Measurements from ENCODE around the gene ZSWIM4.

The ZSWIM4 gene

GRCh38 chr19:13873834-13874515, 78.7 kb downstream of the ZSWIM4 start:
- Histone ChIP-seq H3K9me2 (replicated peaks; ENCODE audit: control insufficient read depth, low read length) (no peaks in the 10 kb centered on the region), H3K4me3 (ENCODE audit: low read length) (no peak overlapping the region), H3K79me2 (ENCODE audit: control insufficient read depth, low read length) (no peaks in the 10 kb centered on the region), H4K20me1 (ENCODE audit: control insufficient read depth, insufficient read depth, low read depth, low read length) (no peaks in the 10 kb centered on the region), H3K4me1 (ENCODE audit: control insufficient read depth, low read length) (peaks cover 35% of the 10 kb centered on the region), H3K27ac (ENCODE audit: low read depth, low read length) (no peak overlapping the region), H3K9me3 (ENCODE audit: control insufficient read depth, insufficient read depth, low read length) (no peaks in the 10 kb centered on the region), H3K4me2 (ENCODE audit: low read length) (no peak overlapping the region), H3K27me3 (ENCODE audit: control insufficient read depth, low read length) (no peaks in the 10 kb centered on the region), H3F3A (ENCODE audit: control insufficient read depth, insufficient read depth) (no peaks in the 10 kb centered on the region), H3K36me3 (ENCODE audit: control insufficient read depth, low read length) (no peaks in the 10 kb centered on the region)
- TF ChIP-seq EZH2phosphoT487 (IDR thresholded peaks at IDR 0.05; ENCODE audit: borderline replicate concordance, low read length), result no peak
- no peak for TF ChIP-seq CTCF (IDR thresholded peaks at IDR 0.05; ENCODE audit: low read depth, low read length, poor library complexity, severe bottlenecking)

- H3K4me3 ChIP-seq (ENCODE audit: low read length), result no peak overlapping the region
- peaks cover 28% of the 10 kb centered on the region for H3K4me1 ChIP-seq (ENCODE audit: control insufficient read depth, low read length)
- H3K79me2 ChIP-seq (ENCODE audit: control insufficient read depth, low read length), result no peaks in the 10 kb centered on the region
- no peaks in the 10 kb centered on the region for H3F3A ChIP-seq (ENCODE audit: control insufficient read depth, insufficient read depth)
- no peaks in the 10 kb centered on the region for H3K9me3 ChIP-seq (ENCODE audit: control insufficient read depth, insufficient read depth, low read length)
- H3K9me2 ChIP-seq (replicated peaks; ENCODE audit: control insufficient read depth, low read length), result no peaks in the 10 kb centered on the region
- H3K27me3 ChIP-seq (ENCODE audit: control insufficient read depth, low read length), result 0 out of 2 replicates have a peak, but pooled peaks cover under 1% of the 10 kb centered on the region
- H3K4me2 ChIP-seq (ENCODE audit: low read length), result no peak overlapping the region
- no peaks in the 10 kb centered on the region for H3K36me3 ChIP-seq (ENCODE audit: control insufficient read depth, low read length)
- H3K27ac ChIP-seq (ENCODE audit: low read depth, low read length), result no peak overlapping the region
- TF ChIP-seq CTCF (IDR thresholded peaks at IDR 0.05; ENCODE audit: low read depth, low read length, poor library complexity, severe bottlenecking), result no peak
- TF ChIP-seq EZH2phosphoT487 (IDR thresholded peaks at IDR 0.05; ENCODE audit: borderline replicate concordance, low read length), result no peak
- no peaks in the 10 kb centered on the region for H4K20me1 ChIP-seq (ENCODE audit: control insufficient read depth, insufficient read depth, low read depth, low read length)
Measured at GRCh38 chr19:13875824-13876223, 80.6 kb downstream of the ZSWIM4 start.

- Histone ChIP-seq H3K79me2 (ENCODE audit: control insufficient read depth, low read length) (no peaks in the 10 kb centered on the region), H3K27me3 (ENCODE audit: control insufficient read depth, low read length) (0 out of 2 replicates have a peak, but pooled peaks cover 4% of the 10 kb centered on the region), H3K4me2 (ENCODE audit: low read length) (no peak within 1 kb of the TSS), H3K4me1 (ENCODE audit: control insufficient read depth, low read length) (peaks cover 28% of the 10 kb centered on the region), H3K9me3 (ENCODE audit: control insufficient read depth, insufficient read depth, low read length) (no peaks in the 10 kb centered on the region), H3K4me3 (ENCODE audit: low read length) (no peak within 1 kb of the TSS), H3F3A (ENCODE audit: control insufficient read depth, insufficient read depth) (no peaks in the 10 kb centered on the region; the same call in 1 of the 2 replicates), H3K36me3 (ENCODE audit: control insufficient read depth, low read length) (no peaks in the 10 kb centered on the region), H4K20me1 (ENCODE audit: control insufficient read depth, insufficient read depth, low read depth, low read length) (no peaks in the 10 kb centered on the region), H3K9me2 (replicated peaks; ENCODE audit: control insufficient read depth, low read length) (no peaks in the 10 kb centered on the region), H3K27ac (ENCODE audit: low read depth, low read length) (no peak within 1 kb of the TSS)
- no peak for TF ChIP-seq CTCF (IDR thresholded peaks at IDR 0.05; ENCODE audit: low read depth, low read length, poor library complexity, severe bottlenecking)
- TF ChIP-seq EZH2phosphoT487 (IDR thresholded peaks at IDR 0.05; ENCODE audit: borderline replicate concordance, low read length), result no peak
Measured at GRCh38 chr19:13876834-13877233, 81.6 kb downstream of the ZSWIM4 start, which contains the start of gene NANOS3. Gene NANOS3 (plus strand): TSS chr19:13877134. CDS start chr19:13877249, 115 bp downstream.
